Measurements from ENCODE around the gene HTR3D. TPM values are rescaled to one million over a fixed set of nuclear protein-coding genes. Genes with fewer than 3 reads are reported as not detected.
"Not testable (repeated sequence)": the region's sequence is repeated elsewhere in the genome, so short reads cannot be mapped to it uniquely, and the experiment has no call there.

HTR3D gene
- total and polyA plus RNA-seq, 2 donors (not counting 1 experiment from before 2014, with no cell fraction given): not detected

DNA sequence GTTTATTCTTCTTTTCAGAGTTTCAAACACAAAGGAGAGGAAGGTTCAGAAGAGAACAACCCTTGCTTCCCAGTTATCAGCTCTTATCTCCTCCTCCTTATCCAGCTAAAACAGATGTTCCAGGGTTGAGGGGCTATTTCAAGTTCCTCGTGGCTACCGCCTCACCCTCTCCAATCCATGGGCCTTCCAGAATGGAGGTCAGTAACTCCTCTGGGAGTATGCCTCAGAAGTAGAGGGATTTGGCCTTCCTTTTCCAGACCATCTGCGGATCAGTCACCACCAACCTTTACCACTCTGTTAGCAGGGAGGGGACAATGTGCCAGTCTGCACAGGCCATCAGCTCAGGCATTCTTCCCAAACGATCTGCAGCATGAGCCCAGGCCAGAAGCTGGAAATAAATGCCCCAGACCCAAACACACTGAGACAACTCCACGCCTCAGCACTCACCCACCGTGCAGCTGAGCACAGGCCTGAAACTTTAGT lies 36.1 kb downstream of the HTR3D start:
- Histone ChIP-seq H3K36me3 (replicated peaks in 1 of 2; ENCODE audit: control extremely low read depth in 1 of 2, control insufficient read depth in 1 of 2, extremely low read depth in 1 of 2, insufficient read depth in 2 of 2, low read length in 1 of 2) (no peaks in the 10 kb centered on the region), H3K4me1 (ENCODE audit: control insufficient read depth in 2 of 2, insufficient read depth in 2 of 2, low read length in 2 of 2) (no peaks in the 10 kb centered on the region), H3K79me2 (ENCODE audit: control insufficient read depth, insufficient read depth, low read length) (no peaks in the 10 kb centered on the region), H3K27ac (ENCODE audit: low read length in 2 of 2) (no peak overlapping the region), H2AFZ (ENCODE audit: insufficient read depth, low read depth, low read length, poor library complexity, severe bottlenecking) (no peak overlapping the region), H4K20me1 (ENCODE audit: control insufficient read depth, insufficient read depth, low read length, poor library complexity, severe bottlenecking) (no peaks in the 10 kb centered on the region), H3K27me3 (replicated peaks in 1 of 4; ENCODE audit: control extremely low read depth in 1 of 4, control insufficient read depth in 3 of 4, insufficient read depth in 4 of 4, low read length in 3 of 4) (no peaks in the 10 kb centered on the region), H3K4me2 (replicated peaks; ENCODE audit: low read depth, low read length, poor library complexity, severe bottlenecking) (no peak overlapping the region), H3K4me3 (ENCODE audit: control extremely low read depth in 1 of 5, extremely low read depth in 1 of 5, insufficient read depth in 1 of 5, low read depth in 2 of 5, low read length in 4 of 5) (no peak overlapping the region), H3K9ac (ENCODE audit: low read length) (no peak overlapping the region), H3K9me3 (ENCODE audit: control extremely low read depth in 1 of 3, control insufficient read depth in 2 of 3, insufficient read depth in 1 of 3, low read length in 2 of 3) (peaks cover 0 to 10% (median 0%) of the 10 kb centered on the region in 3 donors)
- intact Hi-C loops (cut with micrococcal nuclease): no loop called here
- no peaks in the 10 kb centered on the region for H3K4me1 Mint-ChIP-seq
- no peak for DNase-seq
- TF ChIP-seq EZH2 (IDR thresholded peaks at IDR 0.05; ENCODE audit: borderline replicate concordance, insufficient read depth, low read depth, low read length, poor library complexity, severe bottlenecking): no peak
- TF ChIP-seq, protein P1, sequence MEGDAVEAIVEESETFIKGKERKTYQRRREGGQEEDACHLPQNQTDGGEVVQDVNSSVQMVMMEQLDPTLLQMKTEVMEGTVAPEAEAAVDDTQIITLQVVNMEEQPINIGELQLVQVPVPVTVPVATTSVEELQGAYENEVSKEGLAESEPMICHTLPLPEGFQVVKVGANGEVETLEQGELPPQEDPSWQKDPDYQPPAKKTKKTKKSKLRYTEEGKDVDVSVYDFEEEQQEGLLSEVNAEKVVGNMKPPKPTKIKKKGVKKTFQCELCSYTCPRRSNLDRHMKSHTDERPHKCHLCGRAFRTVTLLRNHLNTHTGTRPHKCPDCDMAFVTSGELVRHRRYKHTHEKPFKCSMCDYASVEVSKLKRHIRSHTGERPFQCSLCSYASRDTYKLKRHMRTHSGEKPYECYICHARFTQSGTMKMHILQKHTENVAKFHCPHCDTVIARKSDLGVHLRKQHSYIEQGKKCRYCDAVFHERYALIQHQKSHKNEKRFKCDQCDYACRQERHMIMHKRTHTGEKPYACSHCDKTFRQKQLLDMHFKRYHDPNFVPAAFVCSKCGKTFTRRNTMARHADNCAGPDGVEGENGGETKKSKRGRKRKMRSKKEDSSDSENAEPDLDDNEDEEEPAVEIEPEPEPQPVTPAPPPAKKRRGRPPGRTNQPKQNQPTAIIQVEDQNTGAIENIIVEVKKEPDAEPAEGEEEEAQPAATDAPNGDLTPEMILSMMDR (IDR thresholded peaks at IDR 0.05): no peak
- H3K27ac Mint-ChIP-seq: no peak overlapping the region
- 82% methylated on average over 3 of the region's 6 CpGs for WGBS (ENCODE audit: insufficient coverage)
- H3K27me3 Mint-ChIP-seq: peaks cover 19% of the 10 kb centered on the region
- no peak overlapping the region for H3K4me3 Mint-ChIP-seq
- H3K9me3 Mint-ChIP-seq (ENCODE audit: insufficient read depth): peaks cover 4% of the 10 kb centered on the region
- ChIA-PET POLR2A (no interaction called here), CTCF (no interaction called here)
- ATAC-seq (ENCODE audit: low read depth): no peak

DNA sequence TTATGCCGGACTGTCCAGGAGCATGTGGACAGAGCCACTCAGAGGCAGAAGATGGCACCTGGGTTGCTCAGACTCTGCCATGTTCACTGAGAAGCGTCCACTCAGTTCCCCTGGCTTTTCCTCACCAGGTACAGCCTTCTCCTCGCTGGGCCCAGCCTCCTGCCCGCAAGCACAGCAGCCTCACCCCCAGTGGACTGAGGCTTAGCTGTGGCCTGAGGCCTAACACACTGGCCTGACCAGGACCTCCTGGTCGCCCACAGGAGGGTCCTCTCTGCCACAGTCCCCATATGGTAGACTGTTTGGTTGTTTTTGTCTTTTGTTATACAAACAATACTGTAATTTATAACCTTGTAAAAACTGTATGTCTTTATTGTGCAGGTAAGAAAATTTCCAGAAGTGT lies 36.8 kb downstream of the HTR3D start:
- H2AFZ ChIP-seq (ENCODE audit: insufficient read depth, low read depth, low read length, poor library complexity, severe bottlenecking): no peak overlapping the region
- no peak for TF ChIP-seq EZH2 (IDR thresholded peaks at IDR 0.05; ENCODE audit: borderline replicate concordance, insufficient read depth, low read depth, low read length, poor library complexity, severe bottlenecking)
- TF ChIP-seq, protein P1 (IDR thresholded peaks at IDR 0.05): no peak
- ChIA-PET POLR2A (no interaction called here), CTCF (no interaction called here)
- intact Hi-C loops (cut with micrococcal nuclease): no loop called here
- no peaks in the 10 kb centered on the region for H3K36me3 ChIP-seq (replicated peaks in 1 of 2; ENCODE audit: control extremely low read depth in 1 of 2, control insufficient read depth in 1 of 2, extremely low read depth in 1 of 2, insufficient read depth in 2 of 2, low read length in 1 of 2)
- H3K9ac ChIP-seq (ENCODE audit: low read length): no peak overlapping the region
- Mint-ChIP-seq H3K9me3 (ENCODE audit: insufficient read depth) (peaks cover 4% of the 10 kb centered on the region), H3K27ac (no peak overlapping the region), H3K27me3 (peaks cover 13% of the 10 kb centered on the region), H3K4me1 (no peaks in the 10 kb centered on the region), H3K4me3 (no peak overlapping the region)
- 96% methylated on average over 3 of the region's 5 CpGs for WGBS (ENCODE audit: insufficient coverage)
- H3K27ac ChIP-seq (ENCODE audit: low read length in 2 of 2): no peak overlapping the region
- ATAC-seq (ENCODE audit: low read depth): no peak
- H3K4me3 ChIP-seq (ENCODE audit: control extremely low read depth in 1 of 5, extremely low read depth in 1 of 5, insufficient read depth in 1 of 5, low read depth in 2 of 5, low read length in 4 of 5): no peak overlapping the region
- no peak overlapping the region for H3K4me2 ChIP-seq (replicated peaks; ENCODE audit: low read depth, low read length, poor library complexity, severe bottlenecking)
- no peaks in the 10 kb centered on the region for H3K27me3 ChIP-seq (replicated peaks in 1 of 4; ENCODE audit: control extremely low read depth in 1 of 4, control insufficient read depth in 3 of 4, insufficient read depth in 4 of 4, low read length in 3 of 4)
- no peak for DNase-seq
- H3K79me2 ChIP-seq (ENCODE audit: control insufficient read depth, insufficient read depth, low read length): no peaks in the 10 kb centered on the region
- no peaks in the 10 kb centered on the region for H3K4me1 ChIP-seq (ENCODE audit: control insufficient read depth in 2 of 2, insufficient read depth in 2 of 2, low read length in 2 of 2)
- peaks cover 0 to 10% (median 0%) of the 10 kb centered on the region in 3 donors for H3K9me3 ChIP-seq (ENCODE audit: control extremely low read depth in 1 of 3, control insufficient read depth in 2 of 3, insufficient read depth in 1 of 3, low read length in 2 of 3)
- H4K20me1 ChIP-seq (ENCODE audit: control insufficient read depth, insufficient read depth, low read length, poor library complexity, severe bottlenecking): no peaks in the 10 kb centered on the region

DNA sequence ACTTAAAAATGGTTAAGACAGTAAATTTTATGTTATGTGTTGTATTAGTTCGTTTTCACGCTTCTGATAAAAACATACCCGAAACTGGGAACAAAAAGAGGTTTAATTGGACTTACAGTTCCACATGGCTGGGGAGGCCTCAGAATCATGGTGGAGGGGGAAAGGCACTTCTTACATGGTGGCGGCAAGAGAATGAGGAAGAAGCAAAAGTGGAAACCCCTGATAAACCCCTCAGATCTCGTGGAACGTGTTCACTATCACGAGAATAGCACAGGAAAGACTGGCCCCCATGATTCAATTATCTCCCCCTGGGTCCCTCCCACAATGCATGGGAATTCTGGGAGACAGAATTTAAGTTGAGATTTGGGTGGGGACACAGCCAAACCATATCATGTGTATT lies 39.6 kb downstream of the HTR3D start:
- ATAC-seq (ENCODE audit: low read depth); H3K79me2 ChIP-seq (ENCODE audit: control insufficient read depth, insufficient read depth, low read length); H3K27ac Mint-ChIP-seq; H4K20me1 ChIP-seq (ENCODE audit: control insufficient read depth, insufficient read depth, low read length, poor library complexity, severe bottlenecking); CTCF ChIA-PET; intact Hi-C loops (cut with micrococcal nuclease); DNase-seq; H3K4me3 Mint-ChIP-seq; H3K9me3 Mint-ChIP-seq (ENCODE audit: insufficient read depth); H3K36me3 ChIP-seq (replicated peaks in 1 of 2; ENCODE audit: control extremely low read depth in 1 of 2, control insufficient read depth in 1 of 2, extremely low read depth in 1 of 2, insufficient read depth in 2 of 2, low read length in 1 of 2); H3K4me1 ChIP-seq (ENCODE audit: control insufficient read depth in 2 of 2, insufficient read depth in 2 of 2, low read length in 2 of 2); POLR2A ChIA-PET; H3K9me3 ChIP-seq (ENCODE audit: control extremely low read depth in 1 of 3, control insufficient read depth in 2 of 3, insufficient read depth in 1 of 3, low read length in 2 of 3); H3K27me3 ChIP-seq (replicated peaks in 1 of 4; ENCODE audit: control extremely low read depth in 1 of 4, control insufficient read depth in 3 of 4, insufficient read depth in 4 of 4, low read length in 3 of 4); H3K4me1 Mint-ChIP-seq; H2AFZ ChIP-seq (ENCODE audit: insufficient read depth, low read depth, low read length, poor library complexity, severe bottlenecking); H3K4me2 ChIP-seq (replicated peaks; ENCODE audit: low read depth, low read length, poor library complexity, severe bottlenecking); H3K27ac ChIP-seq (ENCODE audit: low read length in 2 of 2); H3K4me3 ChIP-seq (ENCODE audit: control extremely low read depth in 1 of 5, extremely low read depth in 1 of 5, insufficient read depth in 1 of 5, low read depth in 2 of 5, low read length in 4 of 5); H3K9ac ChIP-seq (ENCODE audit: low read length): not testable (repeated sequence)
- WGBS (ENCODE audit: insufficient coverage): 100% methylated on average over 1 of the region's 7 CpGs
- peaks cover 17% of the 10 kb centered on the region for H3K27me3 Mint-ChIP-seq

All from B cell (primary cell).